Measurements from ENCODE around the gene LACRT.

LACRT gene

DNA sequence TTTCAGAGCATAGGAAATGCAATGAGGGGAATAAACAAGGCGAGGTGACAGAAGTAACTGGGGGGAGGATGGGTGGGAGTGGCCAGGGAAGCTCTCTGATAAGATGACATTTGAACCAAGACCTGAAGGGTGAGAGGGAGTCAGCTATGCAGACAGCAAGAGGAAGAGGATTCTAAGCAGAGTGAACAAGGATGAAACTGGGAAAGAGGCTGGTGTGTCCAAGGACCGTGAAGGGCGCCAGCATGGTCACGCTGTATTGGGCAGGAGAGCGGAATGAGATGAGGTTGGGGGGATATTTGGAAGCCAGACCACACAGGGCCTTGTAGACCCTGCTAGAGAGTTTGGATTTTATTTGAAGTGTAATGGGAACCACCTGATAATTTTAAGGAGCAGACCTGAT lies 35.7 kb downstream of the LACRT start:
- no peak for DNase-seq

DNA sequence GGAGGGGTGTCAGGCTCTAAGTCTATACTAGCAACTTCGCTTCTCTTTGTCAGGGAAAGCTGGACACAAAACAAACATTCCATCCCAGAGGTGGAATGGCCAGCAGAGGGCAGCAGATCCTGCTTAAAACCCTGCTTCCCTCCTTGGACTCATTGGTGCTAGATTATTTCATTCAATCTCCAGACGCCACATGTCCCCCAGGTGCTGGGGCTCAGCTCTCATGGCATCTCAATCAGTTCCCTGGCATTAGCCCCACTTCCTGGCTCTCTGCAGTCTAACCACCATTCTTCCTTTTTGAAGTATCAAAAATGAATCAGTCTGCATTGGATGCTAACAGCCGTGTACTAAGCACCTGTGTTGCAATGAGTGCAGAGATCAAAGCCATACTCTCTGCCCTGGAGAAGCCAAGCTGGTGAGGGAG lies 38.2 kb downstream of the LACRT start:
- DNase-seq, result peak; percentile 20

DNA sequence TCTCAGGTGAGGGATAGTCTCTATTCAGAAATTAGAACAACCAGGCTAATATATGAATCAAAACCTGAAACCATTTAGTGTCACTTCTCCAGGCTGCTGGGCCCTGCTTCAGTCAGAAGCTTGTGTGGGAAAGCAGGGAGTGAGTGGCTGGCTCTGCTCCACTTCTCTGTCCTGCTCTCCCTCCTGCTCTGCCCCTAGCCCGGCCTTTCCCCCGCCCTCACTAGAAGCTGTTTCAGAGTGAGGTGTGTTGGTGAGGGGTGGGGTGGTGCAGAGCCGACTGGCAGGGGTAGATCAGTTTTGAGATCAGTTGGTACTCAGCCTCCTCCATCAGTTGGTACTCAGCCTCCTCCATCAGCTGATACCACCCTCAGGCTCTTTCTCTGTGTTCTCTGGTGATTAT lies 39.2 kb downstream of the LACRT start:
- DNase-seq, result no peak

DNA sequence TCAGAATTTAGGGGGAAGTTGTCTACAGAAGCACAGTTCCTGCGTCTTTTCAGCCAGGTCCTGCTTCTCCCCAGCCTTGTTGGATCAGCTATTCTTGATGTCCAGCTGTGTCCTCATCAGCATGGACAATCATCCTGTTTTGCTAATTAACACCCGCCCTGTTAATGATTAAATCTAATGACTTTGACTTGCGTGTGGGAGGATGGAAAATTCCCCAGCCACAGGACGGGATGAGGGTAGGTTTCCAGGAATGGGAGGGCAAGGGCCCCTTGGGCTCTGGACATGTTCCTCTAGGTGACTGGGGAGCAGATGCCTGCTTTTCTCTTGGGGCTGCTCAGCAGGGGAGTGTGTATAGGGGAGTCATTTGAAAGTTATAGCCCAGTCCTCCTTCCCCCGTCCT lies 41.0 kb downstream of the LACRT start:
- DNase-seq, result no peak

- DNase-seq, result no peak
Measured at GRCh38 chr12:54593135-54593534, 41.6 kb downstream of the LACRT start.

DNA sequence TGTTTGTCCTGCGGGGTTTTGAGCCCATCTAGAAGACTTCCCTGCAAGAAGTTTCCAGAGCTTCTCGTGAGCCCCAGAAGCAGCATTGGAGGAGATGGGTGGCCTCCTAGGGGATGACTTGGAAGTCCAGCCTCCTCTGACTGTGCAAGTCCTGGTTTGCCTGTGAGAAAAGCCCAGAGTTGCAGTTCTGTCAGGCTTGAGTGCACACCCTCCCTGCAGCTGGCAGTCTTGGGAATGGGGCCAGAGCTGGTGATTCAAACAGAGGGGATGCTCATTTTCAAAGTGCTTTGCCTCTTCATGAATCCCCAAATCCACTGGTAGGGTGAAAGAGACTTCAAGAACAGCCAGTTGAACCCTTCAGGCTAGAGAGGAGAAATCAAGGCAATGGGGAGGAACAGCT lies 42.4 kb downstream of the LACRT start:
- no peak for DNase-seq

- no peak for DNase-seq
Measured at GRCh38 chr12:54590978-54591591, 43.6 kb downstream of the LACRT start.

DNA sequence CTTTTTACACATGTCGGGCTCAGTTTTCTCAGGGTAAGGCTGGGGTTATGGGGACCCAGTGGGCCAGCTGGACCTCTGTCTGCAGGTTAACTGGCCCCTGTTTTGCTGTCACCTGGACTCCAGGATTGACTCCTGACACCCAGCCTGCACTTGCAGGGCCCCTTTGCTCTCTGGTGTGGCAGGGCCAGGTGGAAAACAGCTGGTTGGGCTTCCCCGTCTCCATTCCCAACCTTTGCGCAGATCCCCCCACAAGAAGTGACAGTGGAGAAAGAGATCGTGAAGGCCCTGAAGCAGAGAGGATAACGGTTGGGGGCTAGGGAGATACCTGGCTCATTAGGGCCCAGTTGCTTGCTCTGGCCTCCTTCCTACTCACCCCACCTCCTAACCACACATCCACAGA lies 44.7 kb downstream of the LACRT start:
- no peak for DNase-seq

- DNase-seq, result no peak
Measured at GRCh38 chr12:54588890-54589267, 45.8 kb downstream of the LACRT start.

DNA sequence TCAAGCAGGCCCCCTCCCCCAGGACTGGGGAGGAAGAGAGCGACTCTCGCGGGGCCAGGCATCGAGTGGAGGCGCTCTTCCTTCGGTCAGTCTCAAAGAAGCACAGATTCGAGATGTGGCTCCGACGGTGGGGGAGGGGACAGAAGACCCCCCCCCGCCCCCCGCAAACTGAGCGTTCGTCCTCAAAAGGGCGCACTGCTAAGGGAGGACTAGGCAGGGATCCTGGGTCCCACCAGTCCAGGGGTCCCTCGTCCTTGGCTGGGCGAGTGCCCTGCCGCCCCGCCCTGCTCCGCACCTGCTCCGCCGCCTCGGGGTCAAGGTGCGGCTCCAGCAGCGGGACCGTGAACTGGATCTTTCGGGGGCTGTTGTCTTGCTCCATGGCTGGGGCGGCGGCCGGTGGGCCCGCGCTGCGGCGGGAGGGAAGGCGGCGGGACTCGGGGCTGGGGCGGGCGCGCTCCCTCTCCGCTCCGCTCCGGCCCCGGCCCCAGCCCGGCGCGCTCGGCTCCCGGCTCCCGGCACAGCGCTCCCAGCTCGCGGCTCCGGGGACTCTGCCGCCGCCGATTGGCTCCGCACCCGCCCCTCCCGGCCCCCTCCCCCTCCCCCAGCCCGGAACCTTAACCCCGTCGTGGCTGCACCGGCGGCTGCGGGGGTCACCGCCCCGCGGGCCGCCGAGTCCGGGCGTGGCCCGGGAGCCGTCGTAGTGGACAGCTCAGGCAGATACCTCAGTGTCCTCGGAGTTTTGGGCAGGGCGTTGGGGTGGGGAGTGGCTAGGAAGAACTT lies 46.4 kb downstream of the LACRT start, which contains the start of gene PPP1R1A:
TSS of gene PPP1R1A (minus strand) at position 550 of the 780 bp plus-strand sequence. CDS start at position 379, 171 bp downstream.
- DNase-seq, result no peak

- DNase-seq, result no peak
Measured at GRCh38 chr12:54587315-54587873, 47.3 kb downstream of the LACRT start.

DNA sequence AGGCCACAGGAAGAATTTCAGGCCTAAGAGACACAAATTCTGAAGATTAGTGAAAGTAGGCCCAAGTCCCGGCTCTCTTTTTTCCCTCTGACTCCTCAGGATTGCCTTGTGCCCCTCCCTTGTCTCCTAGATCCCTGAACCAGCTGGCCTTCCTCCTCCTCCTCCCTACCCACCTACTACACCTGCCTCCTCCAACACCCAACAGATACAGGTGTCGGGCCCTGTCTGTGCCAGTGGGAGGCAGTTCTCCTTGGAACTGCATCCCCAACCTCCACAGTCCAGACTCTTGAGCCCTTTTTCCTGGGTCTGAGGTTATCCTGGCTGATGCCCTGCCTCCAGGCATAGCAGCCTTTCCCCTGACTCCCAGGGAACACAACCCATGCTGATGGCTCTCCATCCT lies 48.1 kb downstream of the LACRT start:
- no peak for DNase-seq

DNA sequence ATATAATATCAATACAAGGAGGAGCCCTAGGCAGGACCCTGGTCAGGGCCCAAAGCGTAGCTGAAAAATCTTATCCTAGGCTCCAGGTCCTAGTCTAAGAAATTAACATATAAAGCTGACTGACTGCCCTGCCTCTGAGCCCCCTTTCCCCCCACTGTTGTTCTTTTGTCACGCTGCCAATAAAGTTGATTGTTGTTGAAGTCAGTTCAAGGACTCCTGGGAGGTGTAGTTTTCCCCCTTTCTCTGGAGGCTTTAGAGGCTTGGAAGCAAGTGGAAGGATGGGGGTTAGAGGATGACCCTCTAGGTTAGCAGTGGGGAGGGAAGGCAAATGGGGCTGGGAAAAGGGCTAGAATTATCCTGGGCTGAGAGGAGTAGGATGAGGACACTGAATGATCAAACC lies 49.5 kb downstream of the LACRT start:
- no peak for DNase-seq

GRCh38 chr12:54584128-54584527 lies 50.6 kb downstream of the LACRT start:
- no peak for DNase-seq

DNA sequence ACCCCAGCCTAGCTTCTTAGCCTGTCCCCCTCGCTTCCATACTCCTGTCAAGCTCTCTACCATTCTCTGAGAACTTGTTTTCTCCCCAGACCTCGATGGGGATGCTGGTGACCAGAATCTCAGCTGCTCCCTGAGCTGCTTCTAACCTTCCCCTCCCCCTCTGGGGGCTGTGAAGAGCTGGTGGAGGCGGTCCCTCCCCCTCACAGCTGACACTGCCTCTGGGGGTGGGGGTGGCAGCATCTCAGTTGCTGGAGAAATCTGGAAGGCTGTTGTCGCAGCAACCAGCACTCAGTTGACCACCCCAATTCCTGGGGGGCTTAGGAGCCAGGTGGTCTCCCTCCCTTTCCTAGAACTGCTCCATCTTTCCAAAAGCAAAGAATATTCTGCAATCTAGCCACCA lies 51.0 kb downstream of the LACRT start:
- DNase-seq, result no peak

- no peak for DNase-seq
Measured at GRCh38 chr12:54581412-54581811, 53.3 kb downstream of the LACRT start.

All from NCI-H1105 (cell line).